GM12875 (cell line): ENCODE measurements around the gene PPM1M.

ENCODE experiments used
- H3K4me3 ChIP-seq: one replicate; pipeline ENCODE4 v1.5.1; 2011; ENCODE audit warnings: low read depth, low read length, control low read depth
- TF ChIP-seq, protein P1 (sequence below): IDR thresholded peaks from 2 replicates; pipeline ENCODE4 v1.5.1; 2011; ENCODE audit warnings: low read depth, mild to moderate bottlenecking, control low read depth, inconsistent platforms, low read length, moderate library complexity, borderline replicate concordance; ENCODE audit not compliant: insufficient read depth

The PPM1M gene

DNA sequence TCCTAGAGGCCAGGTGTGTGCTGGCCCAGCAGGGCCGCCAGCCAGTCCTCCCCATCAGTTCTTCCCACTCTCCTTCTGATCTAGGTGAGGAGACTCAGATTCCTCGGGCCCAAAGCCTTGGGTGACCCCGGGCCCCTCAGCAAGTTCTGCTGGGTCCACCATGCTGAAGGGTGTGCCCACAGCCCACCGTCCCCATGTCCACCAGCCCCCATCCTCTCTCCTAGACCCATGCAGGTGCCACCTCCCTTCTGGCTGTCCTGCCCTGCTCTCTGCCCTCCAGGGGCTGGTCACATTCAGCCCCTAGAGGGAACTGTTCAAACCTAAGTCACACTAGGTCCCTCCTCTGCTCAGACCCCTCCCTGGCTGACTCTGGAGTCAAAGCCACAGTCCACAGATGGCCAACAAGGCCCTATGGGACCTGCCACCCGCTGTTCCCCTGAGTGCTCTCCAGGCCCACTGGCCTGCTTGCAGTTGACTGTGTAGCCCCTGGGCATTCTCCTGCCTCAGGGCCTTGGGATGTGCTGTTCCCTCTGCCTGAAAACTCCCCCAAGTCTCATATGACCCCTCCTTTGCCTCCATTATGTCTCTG lies 19.2 kb upstream of the PPM1M start:
- TF ChIP-seq, protein P1, sequence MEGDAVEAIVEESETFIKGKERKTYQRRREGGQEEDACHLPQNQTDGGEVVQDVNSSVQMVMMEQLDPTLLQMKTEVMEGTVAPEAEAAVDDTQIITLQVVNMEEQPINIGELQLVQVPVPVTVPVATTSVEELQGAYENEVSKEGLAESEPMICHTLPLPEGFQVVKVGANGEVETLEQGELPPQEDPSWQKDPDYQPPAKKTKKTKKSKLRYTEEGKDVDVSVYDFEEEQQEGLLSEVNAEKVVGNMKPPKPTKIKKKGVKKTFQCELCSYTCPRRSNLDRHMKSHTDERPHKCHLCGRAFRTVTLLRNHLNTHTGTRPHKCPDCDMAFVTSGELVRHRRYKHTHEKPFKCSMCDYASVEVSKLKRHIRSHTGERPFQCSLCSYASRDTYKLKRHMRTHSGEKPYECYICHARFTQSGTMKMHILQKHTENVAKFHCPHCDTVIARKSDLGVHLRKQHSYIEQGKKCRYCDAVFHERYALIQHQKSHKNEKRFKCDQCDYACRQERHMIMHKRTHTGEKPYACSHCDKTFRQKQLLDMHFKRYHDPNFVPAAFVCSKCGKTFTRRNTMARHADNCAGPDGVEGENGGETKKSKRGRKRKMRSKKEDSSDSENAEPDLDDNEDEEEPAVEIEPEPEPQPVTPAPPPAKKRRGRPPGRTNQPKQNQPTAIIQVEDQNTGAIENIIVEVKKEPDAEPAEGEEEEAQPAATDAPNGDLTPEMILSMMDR: no peak
- H3K4me3 ChIP-seq: peak overlapping the region; percentile 21

DNA sequence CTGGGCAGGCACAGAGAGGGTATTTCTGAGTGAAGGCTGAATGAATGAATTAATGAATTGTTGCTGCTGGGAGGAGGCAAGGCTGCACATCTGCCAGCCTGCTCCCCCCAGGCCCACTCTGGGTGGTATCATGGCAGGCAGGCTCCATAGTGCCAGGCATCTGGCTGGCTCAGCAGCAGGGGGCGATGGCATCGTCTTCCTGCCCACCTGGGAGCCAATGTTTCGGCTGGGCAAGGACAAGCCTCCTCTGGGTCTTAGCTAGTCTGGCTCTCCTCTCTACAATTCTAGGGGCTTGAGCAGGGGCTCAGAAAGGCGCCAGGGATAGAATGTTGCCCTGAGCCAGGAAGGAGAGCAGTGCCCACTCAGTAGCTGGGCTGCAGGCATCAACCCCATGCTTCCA lies 18.4 kb upstream of the PPM1M start:
- no peak overlapping the region for H3K4me3 ChIP-seq
- TF ChIP-seq, protein P1: no peak

DNA sequence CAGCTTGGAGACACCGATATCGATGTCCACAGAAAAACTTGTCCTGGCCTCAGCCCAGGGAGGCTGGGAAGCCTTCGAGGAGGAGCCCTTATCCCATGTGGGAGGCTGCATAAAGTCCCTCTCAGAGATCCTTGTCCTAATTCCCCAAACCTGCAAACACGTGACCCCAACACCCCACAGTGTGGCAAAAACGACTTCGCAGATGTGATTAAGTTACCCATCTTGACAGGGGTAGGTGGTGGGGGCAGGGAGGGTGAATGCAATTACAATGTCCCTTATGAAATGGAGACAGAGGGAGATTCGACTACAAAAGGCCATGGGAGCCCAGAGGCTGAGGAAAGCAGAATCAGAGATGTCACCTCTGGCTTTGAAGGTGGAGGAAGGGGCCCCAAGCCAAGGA lies 17.8 kb upstream of the PPM1M start:
- H3K4me3 ChIP-seq: no peak overlapping the region
- TF ChIP-seq, protein P1: no peak

DNA sequence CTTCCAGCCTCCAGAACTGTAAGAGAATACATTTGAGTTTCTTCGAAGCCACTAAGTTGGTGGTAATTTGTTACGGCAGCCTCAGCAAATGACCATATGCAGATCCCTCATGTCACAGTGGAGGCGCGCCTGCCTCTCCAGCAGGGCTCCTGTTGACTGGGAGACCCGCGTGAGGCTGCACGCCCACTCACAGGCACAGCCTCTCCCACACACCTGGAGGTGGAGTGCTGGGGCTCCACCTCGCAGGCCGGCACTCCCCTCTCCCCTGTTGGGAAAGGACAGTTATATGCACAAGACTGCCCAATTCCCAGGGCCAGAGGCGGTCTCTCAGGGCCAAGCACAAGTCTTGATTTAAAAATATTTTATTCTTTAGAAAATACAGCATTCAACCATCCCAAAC lies 17.3 kb upstream of the PPM1M start:
- TF ChIP-seq, protein P1: no peak
- H3K4me3 ChIP-seq: no peak overlapping the region

DNA sequence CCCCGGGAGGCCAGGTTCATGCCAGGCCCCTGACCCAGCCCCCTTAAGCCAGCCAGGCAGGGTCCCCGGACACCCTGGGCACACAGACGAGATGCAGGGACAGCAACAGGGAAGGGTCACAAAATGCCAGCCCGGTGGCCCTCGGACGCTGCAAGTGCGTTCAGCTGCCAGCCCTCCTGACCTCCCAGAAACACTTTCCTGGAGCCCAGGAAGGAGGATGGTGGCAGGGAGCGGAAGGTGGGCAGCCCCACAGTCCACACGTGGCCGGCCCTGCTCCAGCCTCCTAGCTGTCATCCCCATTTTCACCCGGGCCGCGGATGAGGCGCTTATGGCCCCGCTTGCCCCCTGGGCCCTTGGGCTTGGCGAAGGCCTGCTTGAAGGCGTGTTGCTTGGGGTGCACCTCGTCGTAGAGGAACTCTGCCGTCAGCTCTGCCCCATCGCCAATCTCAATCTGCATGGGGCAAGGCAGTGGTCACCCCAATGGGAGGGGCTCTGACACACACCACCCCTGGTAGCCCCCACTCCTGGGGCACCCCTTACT lies 16.7 kb upstream of the PPM1M start:
- TF ChIP-seq, protein P1: no peak
- no peak overlapping the region for H3K4me3 ChIP-seq

DNA sequence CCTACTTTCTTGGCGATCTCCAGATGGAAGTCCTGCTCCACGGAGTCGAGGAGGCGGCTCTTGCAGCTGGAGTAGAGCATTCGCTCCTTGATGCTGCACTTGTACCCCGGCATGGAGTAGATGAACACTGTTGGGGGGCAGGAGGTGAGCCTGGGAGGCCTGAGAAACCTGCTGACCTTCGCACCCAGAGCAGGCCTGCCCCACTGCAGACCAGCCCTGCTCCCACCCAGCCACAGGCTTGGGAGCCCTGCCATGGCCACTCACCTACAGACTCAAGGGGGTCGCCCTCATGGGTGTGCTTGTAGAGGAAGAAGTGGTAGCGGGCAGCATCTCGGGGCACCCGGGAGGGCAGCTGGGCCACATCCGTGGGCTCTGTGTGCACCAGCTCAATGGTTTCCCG lies 15.9 kb upstream of the PPM1M start:
- H3K4me3 ChIP-seq: no peak overlapping the region

DNA sequence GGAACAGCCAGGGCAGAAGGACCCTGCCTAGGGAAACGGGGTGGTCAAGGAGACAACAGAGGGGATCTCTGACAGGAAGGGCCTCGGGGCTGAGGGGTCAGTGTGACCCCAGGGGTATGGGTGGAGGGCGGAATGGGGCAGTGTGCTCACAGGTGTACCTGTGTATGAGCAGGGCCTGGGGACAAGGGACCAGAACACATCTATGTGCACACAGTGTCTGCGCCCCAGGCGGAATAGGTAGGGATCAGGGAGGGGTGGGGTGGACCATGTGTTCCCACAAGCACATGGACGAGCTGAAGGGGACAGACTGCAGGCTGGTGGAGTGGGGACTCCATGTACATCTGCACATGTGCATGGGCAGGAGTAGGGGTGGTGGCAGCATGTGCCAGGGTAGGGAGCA lies 15.1 kb upstream of the PPM1M start:
- TF ChIP-seq, protein P1: no peak
- H3K4me3 ChIP-seq: no peak overlapping the region

More for the DNA sequence above, 15.9 kb upstream of the PPM1M start:
- TF ChIP-seq, protein P1: no peak
